Caco-2 (cell line): Measurements from ENCODE around the gene PRB3. TPM values are rescaled to one million over a fixed set of nuclear protein-coding genes. Genes with fewer than 3 reads are reported as not detected.

Experiments
- Bru-seq: library from RNA; stranded (reverse); fragments of 400-500 nt; gene quantifications from one replicate; lab custom pipeline; 2021; lab: Mats Ljungman, UMichigan
- BruChase-seq, 2 experiments: library from RNA; stranded (reverse); fragments of 400-500 nt; gene quantifications; one replicate each; lab custom pipeline; 2021; lab: Mats Ljungman, UMichigan
- BruUV-seq: library from RNA; stranded (reverse); fragments of 400-500 nt; replicated peaks from 2 replicates; lab custom pipeline; 2021; lab: Mats Ljungman, UMichigan
- CTCF ChIA-PET: fragments of 300-600 bp; sonication (Branson Sonifier 250); formaldehyde crosslinking; loops from one replicate; lab custom pipeline; 2022; ENCODE audit warnings: antibody characterized with exemption; lab: Charles Lee
- POLR2A ChIA-PET: fragments of 300-600 bp; sonication (Branson Sonifier 250); formaldehyde crosslinking; loops from one replicate; lab custom pipeline; 2022; ENCODE audit warnings: antibody characterized with exemption; lab: Charles Lee
- DNase-seq, 2 experiments: peaks; one replicate each; pipeline versions ENCODE4 v3.0.0 to v3.0.0-alpha.2; 2020 to 2022
- H3K27me3 ChIP-seq: replicated peaks from 2 replicates; pipeline ENCODE4 v1.6.0; 2011; ENCODE audit warnings: low read length; ENCODE audit not compliant: control insufficient read depth, insufficient read depth
- H3K36me3 ChIP-seq: 2 replicates; pipeline ENCODE4 v1.5.1; 2011; ENCODE audit warnings: low read length; ENCODE audit not compliant: control insufficient read depth, insufficient read depth
- H3K4me1 ChIP-seq: fragments of 250-450 bp; sonication (Bioruptor Pico); 2 replicates; pipeline ENCODE4 v1.5.1; 2020; ENCODE audit warnings: mild to moderate bottlenecking
- H3K4me3 ChIP-seq: 2 replicates; pipeline ENCODE4 v1.5.1; 2011; ENCODE audit warnings: low read depth, mild to moderate bottlenecking, control low read depth, low read length
- H3K9me3 ChIP-seq: fragments of 250-450 bp; sonication (Bioruptor Pico); 2 replicates; pipeline ENCODE4 v1.5.1; 2020; ENCODE audit warnings: mild to moderate bottlenecking, moderate library complexity
- H3K27ac Mint-ChIP-seq: one replicate; pipeline ENCODE4 v1.8.0; 2022; ENCODE audit warnings: mixed read lengths; ENCODE audit not compliant: unreplicated experiment
- H3K27me3 Mint-ChIP-seq: one replicate; pipeline ENCODE4 v1.8.0; 2022; ENCODE audit warnings: mixed read lengths; ENCODE audit not compliant: insufficient read depth, unreplicated experiment
- H3K36me3 Mint-ChIP-seq: one replicate; pipeline ENCODE4 v1.8.0; 2022; ENCODE audit warnings: mild to moderate bottlenecking, mixed read lengths; ENCODE audit not compliant: insufficient read depth, unreplicated experiment
- H3K4me1 Mint-ChIP-seq: one replicate; pipeline ENCODE4 v1.8.0; 2022; ENCODE audit warnings: low read depth, mixed read lengths; ENCODE audit not compliant: unreplicated experiment
- H3K4me3 Mint-ChIP-seq: one replicate; pipeline ENCODE4 v1.8.0; 2022; ENCODE audit warnings: mild to moderate bottlenecking, moderate library complexity, mixed read lengths; ENCODE audit not compliant: unreplicated experiment
- H3K9me3 Mint-ChIP-seq: one replicate; pipeline ENCODE4 v1.8.0; 2022; ENCODE audit warnings: mixed read lengths; ENCODE audit not compliant: unreplicated experiment
- CTCF ChIP-seq, 2 experiments: fragments of 200-600 bp in 1 of 2; IDR thresholded peaks; 1 replicate in 1 of 2; 2 replicates in 1 of 2; pipeline versions ENCODE4 v1.5.1 to v1.8.0; 2011 to 2022; ENCODE audit warnings: antibody characterized with exemption in 1 of 2, control low read depth in 1 of 2, inconsistent platforms in 1 of 2, low read depth in 1 of 2, low read length in 1 of 2, mild to moderate bottlenecking in 1 of 2, moderate library complexity in 1 of 2; ENCODE audit not compliant: insufficient read depth in 1 of 2, severe bottlenecking in 1 of 2, unreplicated experiment in 1 of 2
- intact Hi-C: fragments of 100-400 bp; cut with micrococcal nuclease; formaldehyde crosslinking; loops from one replicate; pipeline ENCODE4 v1.10.0; 2022; ENCODE audit not compliant: unreplicated experiment
- long read RNA-seq: library from polyadenylated mRNA; stranded (forward); transcript quantifications from one replicate; pipeline ENCODE4 v2.0.0, GENCODE V29; 2022
- total RNA-seq: library from RNA; stranded (reverse); gene quantifications from 2 replicates; pipeline ENCODE4 v1.2.3, GENCODE V29; 2022

The PRB3 gene
- total RNA-seq = not detected in 2 replicates
- percentile 13 among the genes with signal in this experiment for Bru-seq, nascent RNA
- BruChase-seq, experiment 1, labeled RNA remaining after a 2-hour chase = percentile 17 among the genes with signal in this experiment
- percentile 20 among the genes with signal in this experiment for BruChase-seq, experiment 2, labeled RNA remaining after a 6-hour chase
- long read RNA-seq = 0 reads

- H3K4me1 ChIP-seq = no peaks in the 10 kb centered on the region
- H3K27me3 ChIP-seq = no peaks in the 10 kb centered on the region; the same call in 1 of the 2 replicates
- ChIA-PET CTCF (interaction anchor here (0.7 kb wide), 1 partner anchor 239 kb away, joined by 3 read pairs; no protein-coding TSS in a partner anchor), POLR2A (no interaction called here)
- TF ChIP-seq CTCF (IDR thresholded peaks at IDR 0.05; ENCODE audit: insufficient read depth in 1 of 2, low read depth in 1 of 2, low read length in 1 of 2, severe bottlenecking in 1 of 2, unreplicated experiment in 1 of 2) = no peak
- H3K36me3 Mint-ChIP-seq = no peaks in the 10 kb centered on the region
- no peaks in the 10 kb centered on the region for H3K9me3 Mint-ChIP-seq
- no peaks in the 10 kb centered on the region for H3K36me3 ChIP-seq
- H3K4me3 ChIP-seq = no peak within 1 kb of the TSS
- intact Hi-C loops = loop anchor here (5.0 kb wide), 1 partner anchor 53 kb away; no protein-coding TSS in a partner anchor
- H3K4me3 Mint-ChIP-seq = no peak within 1 kb of the TSS
- no peak for DNase-seq
- no TSS peak for BruUV-seq
- no peaks in the 10 kb centered on the region for H3K4me1 Mint-ChIP-seq
- H3K27me3 Mint-ChIP-seq = peaks cover 14% of the 10 kb centered on the region
- H3K9me3 ChIP-seq = no peaks in the 10 kb centered on the region
- H3K27ac Mint-ChIP-seq = no peak within 1 kb of the TSS
Measured at GRCh38 chr12:11269607-11270006, at the start of gene PRB3. Gene PRB3, minus strand, starts transcription at chr12:11269707. Its CDS starts 38 bp downstream, at chr12:11269669.

- Histone ChIP-seq H3K27me3 (no peaks in the 10 kb centered on the region), H3K4me1 (no peaks in the 10 kb centered on the region), H3K4me3 (no peak within 1 kb of the TSS), H3K9me3 (no peaks in the 10 kb centered on the region), H3K36me3 (no peaks in the 10 kb centered on the region)
- Mint-ChIP-seq H3K27ac (no peak within 1 kb of the TSS), H3K4me1 (no peaks in the 10 kb centered on the region), H3K36me3 (no peaks in the 10 kb centered on the region), H3K27me3 (peaks cover 11% of the 10 kb centered on the region), H3K9me3 (no peaks in the 10 kb centered on the region), H3K4me3 (no peak within 1 kb of the TSS)
- POLR2A ChIA-PET = no interaction called here
- CTCF ChIA-PET = no interaction called here
- BruUV-seq = no TSS peak
- DNase-seq = no peak
- intact Hi-C loops = no loop called here
- TF ChIP-seq CTCF (IDR thresholded peaks at IDR 0.05; ENCODE audit: insufficient read depth in 1 of 2, low read depth in 1 of 2, low read length in 1 of 2, severe bottlenecking in 1 of 2, unreplicated experiment in 1 of 2) = no peak
Measured at GRCh38 chr12:11310336-11310735, 40.8 kb upstream of the PRB3 start, which contains the start of gene PRB4. Gene PRB4, minus strand, starts transcription at chr12:11310436. Its CDS starts 38 bp downstream, at chr12:11310398.

- no peak overlapping the region for H3K4me3 Mint-ChIP-seq
- no peak for DNase-seq
- no TSS peak for BruUV-seq
- H3K9me3 ChIP-seq = no peaks in the 10 kb centered on the region
- H3K4me3 ChIP-seq = no peak overlapping the region
- intact Hi-C loops = no loop called here
- ChIA-PET CTCF (no interaction called here), POLR2A (no interaction called here)
- H3K36me3 Mint-ChIP-seq = no peaks in the 10 kb centered on the region
- H3K9me3 Mint-ChIP-seq = no peaks in the 10 kb centered on the region
- no peaks in the 10 kb centered on the region for H3K36me3 ChIP-seq
- H3K27ac Mint-ChIP-seq = no peak overlapping the region
- TF ChIP-seq CTCF (IDR thresholded peaks at IDR 0.05; ENCODE audit: insufficient read depth in 1 of 2, low read depth in 1 of 2, low read length in 1 of 2, severe bottlenecking in 1 of 2, unreplicated experiment in 1 of 2) = no peak
- H3K4me1 ChIP-seq = no peaks in the 10 kb centered on the region
- no peaks in the 10 kb centered on the region for H3K27me3 ChIP-seq
- no peaks in the 10 kb centered on the region for H3K4me1 Mint-ChIP-seq
- peaks cover 11% of the 10 kb centered on the region for H3K27me3 Mint-ChIP-seq
Measured at GRCh38 chr12:11307143-11307542, 37.6 kb upstream of the PRB3 start.
